ENCODE measurements around the gene NFIA. TPM values are rescaled to one million over a fixed set of nuclear protein-coding genes. Genes with fewer than 3 reads are reported as not detected.

Gene NFIA
- total RNA-seq, 1 donor from 2014 or later: 49.4 TPM

GRCh38 chr1:61093525-61094137 lies 11.3 kb downstream of the NFIA start:
- no peak for TF ChIP-seq CTCF (conservative IDR thresholded peaks at IDR 0.05)
- no peak for DNase-seq (ENCODE audit: extremely low spot score, unreplicated experiment)
- Mint-ChIP-seq H3K9me3 (no peaks in the 10 kb centered on the region), H3K27me3 (peaks cover 58% of the 10 kb centered on the region), H3K4me1 (ENCODE audit: unreplicated experiment) (peaks cover 40% of the 10 kb centered on the region), H3K27ac (no peak overlapping the region), H3K36me3 (peaks cover 26% of the 10 kb centered on the region), H3K4me3 (no peak overlapping the region)

DNA sequence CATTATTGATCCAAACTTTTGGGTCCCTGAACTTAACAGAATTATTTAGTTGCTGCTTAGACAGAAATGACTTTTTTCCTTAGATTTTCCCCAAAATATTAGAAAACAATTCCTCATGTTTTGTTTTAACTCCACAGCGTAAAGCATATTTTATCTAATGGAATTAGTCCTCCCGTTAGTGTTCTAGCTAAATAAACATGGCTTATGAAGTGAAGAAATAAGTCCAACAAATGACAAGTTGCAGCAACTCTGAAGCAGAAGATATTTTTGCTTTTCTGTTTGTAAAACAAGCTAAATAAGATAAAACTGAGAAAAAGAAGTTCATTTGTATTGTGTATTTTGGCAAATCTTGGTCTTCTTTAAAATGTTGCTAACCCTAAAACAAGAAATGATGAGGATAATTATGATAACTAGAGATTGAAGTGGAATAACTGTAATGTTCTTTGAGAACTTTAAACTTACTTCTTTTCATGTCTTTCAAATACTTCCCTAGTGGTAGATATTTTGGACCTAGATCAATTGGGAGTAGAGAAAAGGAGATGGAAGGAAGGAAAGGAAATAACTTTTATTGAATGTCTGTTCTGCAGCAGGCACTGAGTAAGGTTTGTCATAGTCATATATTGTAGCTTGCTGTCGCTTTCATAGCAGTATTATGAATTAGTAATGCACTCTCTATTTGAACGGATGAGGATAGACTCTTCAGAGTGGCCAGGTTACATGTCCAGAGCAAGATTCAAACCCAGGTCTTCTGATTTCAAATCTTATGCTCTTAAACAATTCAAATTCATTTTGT lies 12.5 kb downstream of the NFIA start:
- Mint-ChIP-seq H3K9me3 (no peaks in the 10 kb centered on the region), H3K36me3 (peaks cover 22% of the 10 kb centered on the region), H3K4me1 (ENCODE audit: unreplicated experiment) (peaks cover 40% of the 10 kb centered on the region), H3K27ac (no peak overlapping the region), H3K27me3 (peaks cover 59% of the 10 kb centered on the region), H3K4me3 (no peak overlapping the region)
- TF ChIP-seq CTCF (conservative IDR thresholded peaks at IDR 0.05): no peak
- no peak for DNase-seq (ENCODE audit: extremely low spot score, unreplicated experiment)

GRCh38 chr1:61095470-61095812 lies 13.1 kb downstream of the NFIA start:
- no peak for TF ChIP-seq CTCF (conservative IDR thresholded peaks at IDR 0.05)
- H3K4me1 Mint-ChIP-seq (ENCODE audit: unreplicated experiment): peaks cover 40% of the 10 kb centered on the region
- no peak overlapping the region for H3K27ac Mint-ChIP-seq
- H3K4me3 Mint-ChIP-seq: no peak overlapping the region
- peaks cover 60% of the 10 kb centered on the region for H3K27me3 Mint-ChIP-seq
- H3K9me3 Mint-ChIP-seq: no peaks in the 10 kb centered on the region
- peaks cover 23% of the 10 kb centered on the region for H3K36me3 Mint-ChIP-seq
- DNase-seq (ENCODE audit: extremely low spot score, unreplicated experiment): no peak

GRCh38 chr1:61097317-61097716 lies 15.0 kb downstream of the NFIA start:
- Mint-ChIP-seq H3K4me3 (no peak overlapping the region), H3K36me3 (peaks cover 20% of the 10 kb centered on the region), H3K27me3 (peaks cover 49% of the 10 kb centered on the region), H3K4me1 (ENCODE audit: unreplicated experiment) (peaks cover 35% of the 10 kb centered on the region), H3K27ac (no peak overlapping the region), H3K9me3 (no peaks in the 10 kb centered on the region)
- TF ChIP-seq CTCF (conservative IDR thresholded peaks at IDR 0.05): no peak
- DNase-seq (ENCODE audit: extremely low spot score, unreplicated experiment): no peak

- Mint-ChIP-seq H3K27ac (no peak overlapping the region), H3K4me1 (ENCODE audit: unreplicated experiment) (peaks cover 31% of the 10 kb centered on the region), H3K36me3 (peaks cover 20% of the 10 kb centered on the region), H3K9me3 (no peaks in the 10 kb centered on the region), H3K4me3 (no peak overlapping the region), H3K27me3 (peaks cover 45% of the 10 kb centered on the region)
- DNase-seq (ENCODE audit: extremely low spot score, unreplicated experiment): no peak
- TF ChIP-seq CTCF (conservative IDR thresholded peaks at IDR 0.05): no peak
Measured at GRCh38 chr1:61097722-61098121, 15.4 kb downstream of the NFIA start.

All from type B pancreatic cell (in vitro differentiated cells).